ENCODE data around the gene C3orf18. TPM values are rescaled to one million over a fixed set of nuclear protein-coding genes. Genes with fewer than 3 reads are reported as not detected.

The C3orf18 gene
- total and polyA plus RNA-seq, 9 of the 15 experiments (the other 6 are each of a cell fraction or from before 2014, with no cell fraction given), result 0.01 to 2.3 (median 0.94) TPM

DNA sequence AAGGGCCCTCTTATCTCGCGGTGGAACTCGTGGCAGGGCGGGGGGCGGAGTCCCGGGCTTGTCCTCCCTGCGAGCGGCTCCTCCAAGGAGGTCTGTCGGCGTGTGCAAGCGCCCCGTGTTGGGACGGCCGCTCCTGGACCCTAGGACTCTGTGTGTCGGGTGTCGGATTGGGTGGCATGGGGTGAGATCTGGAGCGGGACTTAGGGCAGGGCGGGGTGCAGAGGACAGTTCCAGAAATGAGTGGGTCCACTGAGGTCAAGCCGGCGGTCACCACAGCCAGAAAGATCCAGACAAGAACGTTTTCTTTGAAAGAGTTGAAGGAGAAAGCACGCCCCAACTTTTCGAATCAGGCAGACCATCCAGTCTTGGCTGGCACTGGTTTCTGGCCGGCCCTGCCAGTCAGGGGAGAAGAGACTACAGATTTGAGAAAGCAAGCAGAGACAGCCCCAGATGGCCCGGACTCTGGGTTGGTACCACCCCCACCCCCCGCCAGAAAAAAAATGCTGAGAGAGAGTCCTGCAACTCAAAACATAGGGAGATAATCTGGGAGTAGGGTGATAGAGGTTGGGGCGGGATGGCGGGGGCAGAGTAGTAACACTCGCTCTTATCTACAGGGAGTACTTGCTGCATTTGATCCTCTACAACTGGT lies 44.8 kb upstream of the C3orf18 start (continued):
- TF ChIP-seq, protein P1, sequence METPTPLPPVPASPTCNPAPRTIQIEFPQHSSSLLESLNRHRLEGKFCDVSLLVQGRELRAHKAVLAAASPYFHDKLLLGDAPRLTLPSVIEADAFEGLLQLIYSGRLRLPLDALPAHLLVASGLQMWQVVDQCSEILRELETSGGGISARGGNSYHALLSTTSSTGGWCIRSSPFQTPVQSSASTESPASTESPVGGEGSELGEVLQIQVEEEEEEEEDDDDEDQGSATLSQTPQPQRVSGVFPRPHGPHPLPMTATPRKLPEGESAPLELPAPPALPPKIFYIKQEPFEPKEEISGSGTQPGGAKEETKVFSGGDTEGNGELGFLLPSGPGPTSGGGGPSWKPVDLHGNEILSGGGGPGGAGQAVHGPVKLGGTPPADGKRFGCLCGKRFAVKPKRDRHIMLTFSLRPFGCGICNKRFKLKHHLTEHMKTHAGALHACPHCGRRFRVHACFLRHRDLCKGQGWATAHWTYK (CRISPR knock-in tag; IDR thresholded peaks at IDR 0.05), result 0 out of 2 replicates have a peak, but pooled peaks have one; percentile 39
- TF ChIP-seq FOXA3 (CRISPR knock-in tag; conservative IDR thresholded peaks at IDR 0.05 in 1 of 2, IDR thresholded peaks at IDR 0.05 in 1 of 2) (no peak), GATA2 (CRISPR knock-in tag; IDR thresholded peaks at IDR 0.05) (peak; percentile 78; the same call in 1 of the 2 replicates), PRMT5 (CRISPR knock-in tag; IDR thresholded peaks at IDR 0.05) (no peak), ZBTB17 (CRISPR knock-in tag; IDR thresholded peaks at IDR 0.05) (peak; percentile 59; the same call in 1 of the 2 replicates), KHSRP (IDR thresholded peaks at IDR 0.05) (no peak), ZNF589 (CRISPR knock-in tag; IDR thresholded peaks at IDR 0.05; ENCODE audit: low read depth) (peak; percentile 59; the same call in 1 of the 2 replicates), RBM14 (IDR thresholded peaks at IDR 0.05; ENCODE audit: borderline replicate concordance, insufficient read depth, low read depth, low read length) (no peak), HOXB6 (CRISPR knock-in tag; IDR thresholded peaks at IDR 0.05; ENCODE audit: borderline replicate concordance) (no peak), SRF (CRISPR knock-in tag; IDR thresholded peaks at IDR 0.05) (no peak), SMARCB1 (IDR thresholded peaks at IDR 0.05; ENCODE audit: insufficient read length, low read depth) (no peak)
- TF ChIP-seq, protein P2, sequence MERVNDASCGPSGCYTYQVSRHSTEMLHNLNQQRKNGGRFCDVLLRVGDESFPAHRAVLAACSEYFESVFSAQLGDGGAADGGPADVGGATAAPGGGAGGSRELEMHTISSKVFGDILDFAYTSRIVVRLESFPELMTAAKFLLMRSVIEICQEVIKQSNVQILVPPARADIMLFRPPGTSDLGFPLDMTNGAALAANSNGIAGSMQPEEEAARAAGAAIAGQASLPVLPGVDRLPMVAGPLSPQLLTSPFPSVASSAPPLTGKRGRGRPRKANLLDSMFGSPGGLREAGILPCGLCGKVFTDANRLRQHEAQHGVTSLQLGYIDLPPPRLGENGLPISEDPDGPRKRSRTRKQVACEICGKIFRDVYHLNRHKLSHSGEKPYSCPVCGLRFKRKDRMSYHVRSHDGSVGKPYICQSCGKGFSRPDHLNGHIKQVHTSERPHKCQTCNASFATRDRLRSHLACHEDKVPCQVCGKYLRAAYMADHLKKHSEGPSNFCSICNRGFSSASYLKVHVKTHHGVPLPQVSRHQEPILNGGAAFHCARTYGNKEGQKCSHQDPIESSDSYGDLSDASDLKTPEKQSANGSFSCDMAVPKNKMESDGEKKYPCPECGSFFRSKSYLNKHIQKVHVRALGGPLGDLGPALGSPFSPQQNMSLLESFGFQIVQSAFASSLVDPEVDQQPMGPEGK (CRISPR knock-in tag; IDR thresholded peaks at IDR 0.05; ENCODE audit: borderline replicate concordance), result no peak
- TF ChIP-seq, protein P3, sequence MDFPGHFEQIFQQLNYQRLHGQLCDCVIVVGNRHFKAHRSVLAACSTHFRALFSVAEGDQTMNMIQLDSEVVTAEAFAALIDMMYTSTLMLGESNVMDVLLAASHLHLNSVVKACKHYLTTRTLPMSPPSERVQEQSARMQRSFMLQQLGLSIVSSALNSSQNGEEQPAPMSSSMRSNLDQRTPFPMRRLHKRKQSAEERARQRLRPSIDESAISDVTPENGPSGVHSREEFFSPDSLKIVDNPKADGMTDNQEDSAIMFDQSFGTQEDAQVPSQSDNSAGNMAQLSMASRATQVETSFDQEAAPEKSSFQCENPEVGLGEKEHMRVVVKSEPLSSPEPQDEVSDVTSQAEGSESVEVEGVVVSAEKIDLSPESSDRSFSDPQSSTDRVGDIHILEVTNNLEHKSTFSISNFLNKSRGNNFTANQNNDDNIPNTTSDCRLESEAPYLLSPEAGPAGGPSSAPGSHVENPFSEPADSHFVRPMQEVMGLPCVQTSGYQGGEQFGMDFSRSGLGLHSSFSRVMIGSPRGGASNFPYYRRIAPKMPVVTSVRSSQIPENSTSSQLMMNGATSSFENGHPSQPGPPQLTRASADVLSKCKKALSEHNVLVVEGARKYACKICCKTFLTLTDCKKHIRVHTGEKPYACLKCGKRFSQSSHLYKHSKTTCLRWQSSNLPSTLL (IDR thresholded peaks at IDR 0.05), result peak; percentile 29; the same call in 1 of the 2 replicates
- TF ChIP-seq, protein P4, sequence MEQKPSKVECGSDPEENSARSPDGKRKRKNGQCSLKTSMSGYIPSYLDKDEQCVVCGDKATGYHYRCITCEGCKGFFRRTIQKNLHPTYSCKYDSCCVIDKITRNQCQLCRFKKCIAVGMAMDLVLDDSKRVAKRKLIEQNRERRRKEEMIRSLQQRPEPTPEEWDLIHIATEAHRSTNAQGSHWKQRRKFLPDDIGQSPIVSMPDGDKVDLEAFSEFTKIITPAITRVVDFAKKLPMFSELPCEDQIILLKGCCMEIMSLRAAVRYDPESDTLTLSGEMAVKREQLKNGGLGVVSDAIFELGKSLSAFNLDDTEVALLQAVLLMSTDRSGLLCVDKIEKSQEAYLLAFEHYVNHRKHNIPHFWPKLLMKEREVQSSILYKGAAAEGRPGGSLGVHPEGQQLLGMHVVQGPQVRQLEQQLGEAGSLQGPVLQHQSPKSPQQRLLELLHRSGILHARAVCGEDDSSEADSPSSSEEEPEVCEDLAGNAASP (IDR thresholded peaks at IDR 0.05), result no peak
- TF ChIP-seq, protein P5, sequence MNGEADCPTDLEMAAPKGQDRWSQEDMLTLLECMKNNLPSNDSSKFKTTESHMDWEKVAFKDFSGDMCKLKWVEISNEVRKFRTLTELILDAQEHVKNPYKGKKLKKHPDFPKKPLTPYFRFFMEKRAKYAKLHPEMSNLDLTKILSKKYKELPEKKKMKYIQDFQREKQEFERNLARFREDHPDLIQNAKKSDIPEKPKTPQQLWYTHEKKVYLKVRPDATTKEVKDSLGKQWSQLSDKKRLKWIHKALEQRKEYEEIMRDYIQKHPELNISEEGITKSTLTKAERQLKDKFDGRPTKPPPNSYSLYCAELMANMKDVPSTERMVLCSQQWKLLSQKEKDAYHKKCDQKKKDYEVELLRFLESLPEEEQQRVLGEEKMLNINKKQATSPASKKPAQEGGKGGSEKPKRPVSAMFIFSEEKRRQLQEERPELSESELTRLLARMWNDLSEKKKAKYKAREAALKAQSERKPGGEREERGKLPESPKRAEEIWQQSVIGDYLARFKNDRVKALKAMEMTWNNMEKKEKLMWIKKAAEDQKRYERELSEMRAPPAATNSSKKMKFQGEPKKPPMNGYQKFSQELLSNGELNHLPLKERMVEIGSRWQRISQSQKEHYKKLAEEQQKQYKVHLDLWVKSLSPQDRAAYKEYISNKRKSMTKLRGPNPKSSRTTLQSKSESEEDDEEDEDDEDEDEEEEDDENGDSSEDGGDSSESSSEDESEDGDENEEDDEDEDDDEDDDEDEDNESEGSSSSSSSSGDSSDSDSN (IDR thresholded peaks at IDR 0.05; ENCODE audit: borderline replicate concordance in 1 of 2, low read depth in 2 of 2, low read length in 2 of 2), result peak in 1 of 2 experiments; percentile 19; a peak in 1 of 4 replicates
- TF ChIP-seq, protein P6, sequence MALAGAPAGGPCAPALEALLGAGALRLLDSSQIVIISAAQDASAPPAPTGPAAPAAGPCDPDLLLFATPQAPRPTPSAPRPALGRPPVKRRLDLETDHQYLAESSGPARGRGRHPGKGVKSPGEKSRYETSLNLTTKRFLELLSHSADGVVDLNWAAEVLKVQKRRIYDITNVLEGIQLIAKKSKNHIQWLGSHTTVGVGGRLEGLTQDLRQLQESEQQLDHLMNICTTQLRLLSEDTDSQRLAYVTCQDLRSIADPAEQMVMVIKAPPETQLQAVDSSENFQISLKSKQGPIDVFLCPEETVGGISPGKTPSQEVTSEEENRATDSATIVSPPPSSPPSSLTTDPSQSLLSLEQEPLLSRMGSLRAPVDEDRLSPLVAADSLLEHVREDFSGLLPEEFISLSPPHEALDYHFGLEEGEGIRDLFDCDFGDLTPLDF (CRISPR knock-in tag; IDR thresholded peaks at IDR 0.05), result no peak
